ENCODE data around the gene SLC23A2.
A peak's percentile ranks its signal among the peaks of the same experiment; 100 is the strongest.

Gene SLC23A2

DNA sequence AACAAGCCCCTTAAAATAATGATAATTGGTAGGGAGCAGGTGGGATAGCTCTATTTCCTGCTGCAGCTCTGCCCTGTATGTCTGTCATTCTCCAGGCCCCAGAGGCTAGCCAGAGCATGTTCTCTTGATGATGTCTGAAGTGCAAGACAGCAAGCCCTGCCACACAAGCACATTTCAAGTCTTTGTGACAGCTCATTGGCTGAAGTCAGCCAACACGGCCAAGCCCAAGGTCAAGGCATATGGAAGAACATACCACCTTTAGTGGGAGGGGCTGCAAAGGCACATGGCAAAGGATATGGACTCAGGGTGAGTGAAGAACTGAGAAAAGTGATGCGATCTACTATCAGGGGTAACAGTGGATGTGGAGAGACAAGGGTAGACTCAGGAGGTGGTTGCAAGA is 163.6 kb downstream of the SLC23A2 start:
- no peak for DNase-seq

DNA sequence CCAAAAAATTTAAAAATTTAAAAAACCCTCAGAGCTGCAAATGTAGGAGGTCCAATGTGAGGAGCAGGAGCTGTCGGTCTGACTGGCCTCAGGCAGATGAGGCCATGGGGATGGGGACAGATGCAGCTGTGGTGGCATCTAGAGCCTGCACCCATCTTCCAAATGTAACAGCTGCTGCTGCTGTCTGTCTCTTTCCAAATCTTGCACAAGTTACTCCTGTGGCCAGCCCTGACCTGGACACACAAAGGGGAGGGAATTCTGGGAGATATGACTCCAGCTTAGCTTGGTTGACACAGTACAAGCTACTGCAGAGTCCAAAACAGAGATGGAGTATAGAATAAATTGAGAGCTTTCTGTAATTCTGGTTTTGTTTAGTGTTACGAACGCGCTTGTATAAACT is 164.4 kb downstream of the SLC23A2 start:
- DNase-seq: no peak

DNA sequence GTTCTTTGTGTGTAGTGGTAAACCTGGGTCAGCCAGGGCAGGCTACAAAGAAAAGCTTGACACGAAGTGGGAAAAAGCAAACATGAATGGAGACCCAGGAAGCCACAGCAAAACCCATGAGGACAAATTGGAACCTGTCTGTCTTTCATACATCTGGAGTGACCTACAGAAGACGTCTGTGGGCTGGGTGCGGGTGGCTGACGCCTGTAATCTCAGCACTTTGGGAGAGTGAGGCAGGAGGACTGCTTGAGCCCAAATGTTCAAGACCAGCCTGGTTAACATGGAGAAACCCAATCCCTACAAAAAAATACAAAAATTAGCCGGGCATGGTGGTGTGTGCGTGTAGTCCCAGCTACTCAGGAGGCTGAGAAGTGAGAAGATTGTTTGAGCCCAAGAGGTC is 164.8 kb downstream of the SLC23A2 start:
- no peak for DNase-seq

DNA sequence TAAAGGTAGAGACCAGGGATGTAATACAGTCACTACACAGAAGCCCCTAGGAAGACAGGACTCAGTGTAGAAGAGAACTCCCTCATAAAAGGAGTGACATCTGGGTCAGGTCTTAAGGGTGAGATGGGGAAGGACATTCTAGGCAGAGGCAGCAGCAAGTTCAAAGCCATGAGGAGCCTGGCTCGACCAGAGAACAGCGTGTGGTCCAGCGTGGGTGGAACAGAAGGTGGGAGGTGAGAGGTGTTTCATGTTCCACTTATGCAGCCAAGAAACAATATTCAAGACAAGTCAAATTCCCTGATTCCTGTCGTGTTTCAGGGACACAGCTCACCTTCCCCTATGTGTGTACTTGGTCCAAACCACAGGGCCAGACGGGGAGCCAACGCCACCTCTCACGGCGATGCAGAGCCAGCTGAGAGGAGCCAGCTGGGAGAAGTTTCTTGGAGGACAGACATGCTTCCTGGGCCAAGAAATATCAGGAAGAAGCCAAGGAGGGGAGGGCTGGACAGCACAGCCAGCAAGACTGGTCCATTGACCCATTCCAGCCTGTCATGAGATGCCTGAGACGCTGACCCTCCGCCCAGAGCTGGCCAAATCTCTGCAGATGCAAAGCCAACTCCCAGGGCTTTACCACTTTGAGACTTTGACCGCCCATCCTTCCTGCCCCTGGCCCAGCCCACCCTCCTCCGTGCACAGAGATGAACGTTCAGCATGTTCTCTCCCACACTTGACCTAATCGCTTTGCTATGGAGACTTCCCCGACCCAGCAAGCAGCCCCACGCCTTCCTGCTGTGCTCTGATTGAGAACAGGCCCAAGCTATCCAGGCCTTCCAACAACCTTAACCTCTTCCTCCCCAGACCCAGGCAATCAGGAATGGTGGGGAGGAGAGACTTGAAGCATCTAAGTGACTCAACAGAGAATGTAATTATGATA is 165.8 kb downstream of the SLC23A2 start:
- no peak for DNase-seq

DNA sequence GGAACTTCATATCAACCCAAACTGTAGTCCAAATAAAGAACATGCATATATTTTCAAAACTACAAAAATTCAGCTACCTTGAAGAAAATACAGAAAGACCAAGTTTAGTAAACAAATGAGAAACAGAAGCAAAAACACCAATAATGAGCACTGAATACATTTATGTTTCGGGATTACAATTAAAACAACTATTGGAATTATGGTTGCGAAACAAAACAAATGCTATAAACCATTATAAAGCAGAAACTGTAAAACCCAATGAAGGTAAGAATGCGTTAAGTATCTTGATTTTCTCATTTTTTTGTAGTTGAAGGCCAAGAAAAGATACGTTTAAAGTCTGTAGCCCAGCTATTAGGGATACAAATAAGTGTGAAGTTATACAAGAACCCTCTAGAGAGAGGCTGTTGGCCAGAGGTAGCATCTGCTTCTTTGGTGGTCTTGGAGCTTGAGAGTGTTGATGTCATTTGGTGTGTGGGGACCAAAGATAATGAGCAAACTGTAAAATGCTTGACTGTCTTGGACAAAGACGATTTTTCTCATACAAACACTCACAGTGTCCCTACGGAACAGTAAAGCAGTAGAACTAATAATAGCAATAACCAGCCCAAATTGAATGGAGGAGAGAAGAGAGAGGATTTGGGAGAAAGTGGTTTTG is 168.1 kb downstream of the SLC23A2 start:
- no peak for DNase-seq

DNA sequence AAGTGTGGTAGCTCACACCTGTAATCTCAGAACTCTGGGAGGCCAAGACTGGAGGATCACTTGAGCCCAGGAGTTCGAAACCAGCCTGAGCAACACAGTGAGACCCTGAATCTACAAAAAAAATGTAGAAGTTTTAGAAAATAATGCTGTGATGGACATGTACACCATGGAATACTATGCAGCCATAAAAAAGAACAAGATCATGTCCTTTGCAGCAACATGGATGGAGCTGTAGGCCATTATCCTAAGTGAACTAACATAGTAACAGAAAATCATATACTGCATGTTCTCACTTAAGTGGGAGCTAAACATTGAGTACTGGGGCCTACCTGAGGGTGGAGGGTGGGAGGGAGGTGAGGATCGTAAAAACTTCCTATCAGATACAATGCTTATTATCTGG is 168.8 kb downstream of the SLC23A2 start:
- DNase-seq: no peak

DNA sequence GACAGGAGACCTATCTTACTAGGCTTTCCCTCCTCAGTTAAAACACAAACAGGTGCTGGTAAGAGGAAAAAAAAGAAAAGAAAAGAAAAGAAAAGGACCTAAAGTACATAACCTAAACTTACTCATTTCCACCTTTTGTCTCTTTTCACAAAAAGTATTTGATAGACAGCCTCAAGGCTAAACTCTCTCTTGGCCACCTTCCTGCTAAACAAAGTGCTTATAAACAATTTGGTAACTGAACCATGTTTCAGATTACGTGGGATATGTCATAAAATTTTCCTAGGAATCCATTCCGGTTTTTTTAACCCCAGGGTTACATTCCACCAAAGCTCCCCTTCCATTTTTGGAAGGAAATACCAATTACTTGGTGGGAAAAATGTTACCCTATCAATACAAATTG is 170.6 kb downstream of the SLC23A2 start:
- no peak for DNase-seq

DNA sequence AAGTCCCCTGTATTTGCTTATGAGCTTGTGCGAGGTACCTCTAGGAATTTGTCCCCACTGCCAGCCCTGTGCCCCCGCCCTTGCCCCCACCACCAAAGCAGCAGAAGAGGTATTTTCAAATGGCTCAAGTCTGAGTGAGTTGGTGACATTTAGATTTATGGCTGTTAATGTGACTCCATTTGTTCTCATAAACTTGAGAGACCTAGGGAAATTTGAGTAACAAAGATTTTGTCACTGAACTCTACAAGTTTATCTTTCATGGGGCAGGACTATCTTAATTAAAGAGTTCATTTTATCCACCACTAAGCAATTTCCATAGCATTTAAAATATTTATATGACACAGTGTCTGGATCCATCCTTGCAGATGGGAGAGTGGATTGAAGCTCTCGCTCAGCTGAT is 171.1 kb downstream of the SLC23A2 start:
- no peak for DNase-seq

DNA sequence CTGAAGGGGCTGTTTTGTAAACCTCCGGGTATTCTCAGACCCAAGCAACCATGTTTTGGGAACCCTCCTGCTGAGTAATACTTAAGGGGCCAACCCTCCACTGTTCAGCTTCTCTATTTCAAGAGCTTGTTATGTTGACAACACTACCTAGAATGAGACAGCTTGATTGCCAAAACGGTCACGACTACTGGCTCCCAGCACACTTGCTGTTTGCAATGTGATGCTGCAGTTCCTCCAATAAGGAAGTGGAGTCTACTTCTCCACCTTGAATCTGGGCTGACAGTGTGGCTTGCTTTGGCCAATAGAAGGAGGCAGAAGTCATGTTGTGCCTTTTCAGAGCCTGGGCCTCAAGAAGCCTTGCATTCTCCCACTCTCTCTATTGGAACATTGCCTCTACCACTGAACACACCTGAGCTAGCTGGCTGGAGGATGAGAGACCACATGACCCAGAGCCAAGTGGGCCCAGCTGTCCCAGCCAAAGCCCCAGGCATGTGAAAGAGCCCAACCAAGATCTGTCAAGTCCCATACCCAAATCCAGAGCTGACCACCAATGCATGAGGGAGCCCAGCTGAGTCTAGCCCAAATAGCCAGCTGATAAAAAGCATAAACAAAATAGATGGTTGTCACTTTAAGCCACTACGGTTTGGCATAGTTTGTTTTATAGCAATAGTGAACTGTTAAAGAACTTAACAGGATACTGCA is 171.6 kb downstream of the SLC23A2 start:
- DNase-seq: no peak

DNA sequence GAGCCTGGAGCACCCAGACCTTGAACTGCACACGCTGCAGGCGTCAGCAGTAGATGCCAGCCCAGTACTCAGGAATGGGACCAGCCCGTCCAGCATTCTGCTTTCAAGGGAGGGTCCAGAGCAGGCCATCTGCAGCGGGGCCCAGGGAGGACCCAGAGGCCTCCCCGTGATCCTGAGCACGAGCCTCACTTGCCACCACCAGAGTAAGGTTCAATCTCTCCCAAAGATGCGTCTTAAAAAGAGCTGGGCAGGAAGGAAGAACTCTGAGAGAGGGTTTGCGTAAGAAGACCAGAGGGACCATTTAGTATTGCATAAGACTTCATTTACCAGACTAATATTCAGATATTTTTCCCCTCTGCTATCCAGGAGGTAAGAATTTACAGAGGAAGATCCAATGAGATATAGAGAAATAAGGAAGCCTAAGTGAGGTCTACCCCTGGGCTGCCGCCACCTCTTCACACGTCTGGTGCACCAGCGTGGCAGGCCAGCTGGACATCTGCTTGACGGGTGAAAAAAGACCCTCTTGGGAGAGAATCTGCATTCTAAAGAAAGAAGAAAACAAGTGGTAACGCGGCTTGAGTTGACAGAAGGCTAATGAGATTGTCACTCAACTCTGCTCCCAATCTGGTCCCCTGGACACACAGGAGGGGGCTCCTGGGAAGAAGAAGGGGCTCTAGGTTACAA is 172.3 kb downstream of the SLC23A2 start:
- no peak for DNase-seq

DNA sequence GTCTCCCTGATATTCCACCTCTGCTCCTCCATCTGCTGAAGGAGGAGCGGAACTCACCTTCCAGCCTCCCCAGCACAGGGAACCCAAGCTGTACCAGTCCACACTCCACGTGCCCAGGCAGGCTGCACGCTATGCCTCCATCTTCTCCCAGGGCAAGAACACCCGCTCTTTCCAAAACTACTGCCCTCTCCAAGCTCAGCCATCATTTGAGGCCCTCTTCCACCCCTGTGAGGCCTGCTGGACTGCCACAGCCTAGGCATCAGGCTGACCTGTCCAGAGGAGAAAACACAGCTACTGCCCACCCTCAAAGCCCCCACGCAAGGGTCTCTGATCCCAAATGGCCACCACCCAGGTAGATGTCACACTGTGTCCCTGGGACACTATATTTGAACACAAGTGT is 179.7 kb downstream of the SLC23A2 start:
- DNase-seq: no peak

DNA sequence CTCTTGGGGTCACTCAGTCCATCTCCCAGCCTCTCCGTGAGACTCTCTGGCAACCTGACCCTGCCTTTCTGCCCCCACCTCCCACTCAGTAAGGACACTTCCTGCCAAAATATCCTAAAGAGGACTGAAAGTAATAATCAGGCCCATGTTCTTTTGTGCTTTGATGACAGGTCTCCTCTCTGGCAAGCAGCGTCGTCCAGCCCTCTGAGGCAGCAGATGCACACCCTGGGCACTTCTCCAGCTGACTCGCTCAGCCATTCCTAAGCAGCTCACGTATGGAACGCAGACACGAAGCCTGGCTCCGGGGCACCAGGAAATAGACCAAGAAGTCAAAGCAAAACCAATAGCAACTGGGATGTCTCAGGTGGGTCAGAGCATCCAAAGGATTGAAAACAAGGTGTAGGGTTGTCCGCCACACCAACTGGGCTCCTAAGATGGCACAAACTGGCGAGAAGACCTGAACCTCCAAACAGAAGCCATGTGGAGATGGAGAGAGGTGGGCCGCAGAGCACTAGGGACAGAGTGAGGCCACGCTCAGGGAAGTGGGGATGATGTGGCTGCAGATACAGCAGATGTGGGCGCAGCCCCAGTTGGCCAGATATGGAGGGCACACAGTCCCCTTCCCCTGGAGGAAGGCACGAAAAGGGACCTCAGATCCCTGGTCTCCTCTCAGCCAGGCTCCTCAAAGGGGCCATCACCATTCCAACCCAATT is 180.3 kb downstream of the SLC23A2 start:
- DNase-seq: no peak

DNA sequence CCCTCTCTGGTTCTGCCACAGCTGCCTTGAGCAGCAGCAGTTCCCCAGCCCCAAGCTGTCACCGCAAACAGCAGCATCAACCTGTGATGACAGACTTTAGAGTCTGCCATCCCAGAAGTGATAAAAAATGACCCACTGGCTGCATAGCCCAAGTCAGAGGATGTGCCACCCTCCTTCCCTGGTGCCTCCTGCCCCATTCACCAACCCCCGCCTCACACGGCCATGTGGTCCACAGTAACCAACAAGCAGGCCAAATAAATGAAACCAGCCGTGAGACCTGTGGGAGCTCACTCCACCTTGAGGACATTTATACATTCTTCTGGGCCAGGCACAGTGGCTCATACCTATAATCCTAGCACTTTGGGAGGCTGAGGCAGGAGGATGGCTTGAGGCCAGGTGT is 181.4 kb downstream of the SLC23A2 start:
- no peak for DNase-seq

DNA sequence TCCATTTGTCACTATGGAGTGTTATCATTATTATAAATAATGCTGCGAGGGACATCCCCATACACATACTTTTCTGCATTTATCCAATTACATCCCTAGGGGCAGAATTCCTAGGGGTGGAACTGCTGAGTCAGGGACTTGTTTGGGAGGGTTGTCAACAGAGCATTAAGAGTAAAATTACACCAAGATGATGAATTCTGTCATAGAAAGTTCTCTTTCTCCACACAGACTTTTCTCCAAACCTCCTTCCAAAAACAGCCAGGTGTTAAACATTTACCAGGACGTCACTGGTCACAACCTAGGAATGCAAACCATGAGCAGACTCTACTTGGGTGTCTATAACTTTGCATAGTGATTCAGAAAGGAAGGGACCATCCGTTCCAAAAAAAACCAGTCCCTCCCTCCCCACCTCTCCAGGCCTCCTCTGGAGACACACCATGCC is 184.1 kb downstream of the SLC23A2 start:
- no peak for DNase-seq

DNA sequence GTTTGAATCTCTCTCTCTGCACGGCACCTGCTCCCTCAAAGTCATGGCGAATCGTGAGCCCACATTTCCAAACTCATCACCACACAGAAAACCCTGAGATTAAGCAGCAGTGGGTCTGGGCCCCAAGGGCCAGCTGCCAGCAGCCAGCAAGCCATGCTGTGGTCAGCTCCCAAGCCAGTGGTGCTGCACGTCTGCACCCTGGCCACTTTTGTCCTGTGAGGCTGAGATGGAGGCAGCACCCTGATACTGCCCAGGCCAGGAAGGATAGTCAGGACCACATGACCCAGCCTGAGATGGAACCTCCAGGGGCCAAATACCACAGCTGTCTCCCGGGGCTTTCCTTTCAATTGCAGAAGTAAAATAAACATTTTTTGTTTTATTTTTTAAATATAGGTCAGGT is 185.7 kb downstream of the SLC23A2 start:
- no peak for DNase-seq

DNA sequence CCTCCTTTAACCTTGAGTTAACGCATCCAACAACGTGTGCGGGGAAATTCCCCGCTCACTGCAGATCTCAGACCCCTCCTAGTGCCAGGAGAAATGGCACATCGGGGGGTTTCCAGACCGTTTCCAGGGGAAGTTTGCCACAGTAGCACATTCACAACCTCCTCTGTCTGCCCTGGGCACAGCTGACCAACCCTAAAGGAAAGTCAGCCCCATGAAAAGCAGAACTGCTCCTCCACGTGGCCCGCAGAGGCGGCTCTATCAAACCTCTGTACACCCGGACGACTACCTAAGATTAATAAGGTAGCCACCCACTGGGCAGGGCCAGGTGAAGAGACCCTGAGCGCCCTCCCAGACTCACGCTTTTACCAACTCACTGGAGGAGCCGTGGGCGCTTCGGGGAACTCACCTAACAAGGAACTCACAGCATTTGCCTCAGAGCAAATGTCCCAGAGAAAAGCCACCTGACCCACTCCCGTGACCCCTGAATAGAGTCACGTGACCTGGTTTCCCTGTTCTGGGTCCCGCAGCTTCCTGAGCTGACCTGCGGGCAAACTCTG is 186.5 kb downstream of the SLC23A2 start:
- DNase-seq: peak; percentile 77

DNA sequence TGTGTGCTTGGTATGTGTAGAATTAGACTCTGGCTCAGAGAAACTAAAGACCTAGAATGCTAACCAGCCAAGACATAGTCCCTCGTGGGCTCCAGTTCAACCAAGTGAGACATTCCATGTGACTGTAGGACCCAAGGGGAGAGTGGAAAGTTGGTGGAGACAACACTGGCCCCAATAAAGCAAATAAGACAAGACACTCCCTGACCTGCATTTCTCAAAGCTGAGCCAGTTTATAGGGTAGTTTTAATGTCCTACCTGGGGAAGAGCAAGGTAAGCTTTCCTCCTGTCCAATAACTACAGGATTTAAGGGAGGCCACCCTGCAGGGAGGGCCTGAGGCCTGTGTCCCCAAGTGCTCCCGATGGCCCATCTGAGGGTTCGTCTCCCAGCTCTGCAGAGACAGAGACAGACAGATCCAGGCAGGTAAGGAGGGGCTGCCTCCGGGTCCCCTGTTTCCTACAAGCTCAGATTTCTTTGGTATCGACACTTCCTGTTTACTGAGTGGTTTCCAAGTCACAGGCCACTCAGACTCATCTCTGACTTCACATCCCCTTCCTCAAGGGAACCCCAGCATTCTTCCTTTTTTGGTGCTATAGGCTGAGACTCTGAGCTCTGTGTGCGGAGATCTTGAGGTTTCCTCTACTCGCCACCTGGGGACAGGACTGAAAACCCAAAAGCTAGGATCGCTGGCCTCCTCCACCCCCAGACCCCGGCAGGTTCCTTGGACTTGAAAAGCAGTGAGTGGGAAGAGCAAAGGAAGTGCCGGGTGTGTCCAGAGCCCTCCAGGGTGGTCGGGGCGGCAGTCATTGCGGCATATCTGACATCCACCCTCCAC is 187.2 kb downstream of the SLC23A2 start:
- DNase-seq: peak; percentile 64

DNA sequence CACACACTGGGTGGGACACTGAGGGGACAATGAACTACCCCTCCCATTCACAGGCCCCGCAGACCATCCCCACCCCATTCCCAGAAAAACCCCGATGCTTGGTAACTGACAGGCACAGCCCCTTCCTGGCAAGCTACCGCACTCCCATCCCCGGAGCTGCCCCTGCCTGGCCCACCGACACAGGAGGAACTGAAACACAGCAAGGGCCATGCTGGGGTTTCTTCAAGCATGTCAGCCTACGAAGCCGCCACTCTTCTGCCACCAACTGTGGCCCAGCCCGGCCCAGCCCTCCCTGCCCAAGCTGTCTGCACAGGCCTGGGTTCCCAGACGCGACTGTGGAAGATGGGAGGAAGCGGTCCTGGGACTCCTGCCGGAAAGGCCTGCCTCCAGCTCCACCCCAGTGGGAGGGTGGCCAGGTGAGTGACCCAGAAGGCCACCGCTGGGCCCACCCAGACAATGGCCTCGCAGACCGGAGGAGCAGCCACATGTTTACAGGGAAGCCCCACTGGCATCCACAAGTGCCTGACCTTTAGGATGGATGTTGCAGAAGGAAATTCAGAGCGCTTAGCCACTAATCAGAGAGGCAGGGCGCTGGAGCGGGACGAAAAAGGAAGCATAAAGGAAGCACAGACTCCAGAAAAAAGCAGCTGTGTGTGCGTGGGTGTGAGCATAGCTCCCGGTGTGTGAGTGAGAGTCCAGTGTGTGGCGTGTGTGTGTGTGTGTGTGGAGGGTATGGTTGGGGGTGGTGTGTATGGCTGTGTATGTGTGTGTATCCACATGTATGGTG is 188.0 kb downstream of the SLC23A2 start:
- no peak for DNase-seq

DNA sequence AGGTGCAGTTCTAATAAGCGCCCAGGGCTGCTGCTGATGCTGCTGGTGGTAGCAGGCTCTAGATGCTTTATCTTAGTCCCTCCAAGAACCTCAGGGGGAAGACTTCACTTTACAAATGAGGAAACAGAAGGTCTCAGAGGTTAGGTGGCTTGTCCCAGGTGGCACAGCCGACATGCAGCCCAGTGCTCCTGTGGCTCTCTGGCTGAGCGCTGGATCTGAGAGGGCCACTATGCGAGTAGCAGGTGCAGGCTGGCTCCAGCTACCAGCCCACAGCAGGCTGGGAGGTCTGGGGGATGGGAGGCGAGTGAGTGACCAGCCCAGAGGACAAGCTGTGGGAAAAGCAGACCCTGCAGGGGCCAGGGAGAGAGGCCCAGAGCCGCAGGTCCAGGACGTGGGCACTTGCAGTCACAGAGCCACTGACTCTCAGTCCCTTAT is 188.7 kb downstream of the SLC23A2 start:
- no peak for DNase-seq

DNA sequence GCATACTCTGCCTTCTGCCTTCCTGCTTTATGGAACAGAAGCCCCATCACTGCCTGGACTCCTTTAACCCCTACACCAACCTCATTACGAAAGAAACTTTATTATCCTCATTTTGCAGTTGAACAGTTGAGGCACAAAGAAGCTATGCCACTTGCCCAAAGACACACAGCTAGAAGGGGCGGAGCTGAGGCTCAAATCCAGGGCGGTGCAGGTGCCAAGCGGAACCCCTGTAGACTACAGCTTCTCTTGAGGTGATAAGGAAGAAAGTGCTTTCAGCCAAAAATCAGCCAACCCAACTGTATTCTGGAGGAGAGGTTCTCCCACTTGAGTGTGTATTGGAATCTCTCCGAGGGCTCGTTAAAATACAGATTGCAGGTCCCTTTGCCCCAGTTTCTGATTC is 189.1 kb downstream of the SLC23A2 start:
- no peak for DNase-seq

All from effector CD4-positive, alpha-beta T cell (primary cell).